ENCODE measurements around the gene GPS1. TPM values are rescaled to one million over a fixed set of nuclear protein-coding genes. Genes with fewer than 3 reads are reported as not detected.

Gene GPS1
- total RNA-seq, 1 donor, result 93.7 TPM

- Histone ChIP-seq H3K4me1 (ENCODE audit: insufficient read depth, low read length) (peaks cover under 1% of the 10 kb centered on the region), H2AFZ (ENCODE audit: low read length) (no peak overlapping the region), H3K27me3 (ENCODE audit: insufficient read depth, low read length) (no peaks in the 10 kb centered on the region), H3K27ac (ENCODE audit: low read depth, low read length) (no peak overlapping the region), H3K79me2 (ENCODE audit: insufficient read depth, low read length) (no peaks in the 10 kb centered on the region), H3K4me3 (ENCODE audit: insufficient read depth, low read length) (no peak overlapping the region), H3K36me3 (ENCODE audit: insufficient read depth, low read length) (no peaks in the 10 kb centered on the region), H3K9me3 (ENCODE audit: low read depth, low read length) (no peaks in the 10 kb centered on the region), H3K4me2 (ENCODE audit: insufficient read depth, low read length) (no peak overlapping the region), H4K20me1 (ENCODE audit: insufficient read depth, low read length) (peaks cover 2% of the 10 kb centered on the region)
- TF ChIP-seq CTCF (IDR thresholded peaks at IDR 0.05; ENCODE audit: extremely low read depth, low read depth, low read length), result no peak
- peak; percentile 87 for DNase-seq (ENCODE audit: insufficient read length, low spot score, missing footprints)
These were observed 38.4 kb upstream of the GPS1 start for GRCh38 chr17:82013341-82013740.

GRCh38 chr17:82013772-82014321 lies 37.9 kb upstream of the GPS1 start:
- Histone ChIP-seq H3K79me2 (ENCODE audit: insufficient read depth, low read length) (no peaks in the 10 kb centered on the region), H3K4me2 (ENCODE audit: insufficient read depth, low read length) (no peak overlapping the region), H3K9me3 (ENCODE audit: low read depth, low read length) (no peaks in the 10 kb centered on the region), H3K36me3 (ENCODE audit: insufficient read depth, low read length) (no peaks in the 10 kb centered on the region), H3K27me3 (ENCODE audit: insufficient read depth, low read length) (no peaks in the 10 kb centered on the region), H3K4me3 (ENCODE audit: insufficient read depth, low read length) (no peak overlapping the region), H3K4me1 (ENCODE audit: insufficient read depth, low read length) (no peaks in the 10 kb centered on the region), H3K27ac (ENCODE audit: low read depth, low read length) (no peak overlapping the region), H4K20me1 (ENCODE audit: insufficient read depth, low read length) (peaks cover 5% of the 10 kb centered on the region), H2AFZ (ENCODE audit: low read length) (no peak overlapping the region)
- peak; percentile 91 for DNase-seq (ENCODE audit: insufficient read length, low spot score, missing footprints)
- no peak for TF ChIP-seq CTCF (IDR thresholded peaks at IDR 0.05; ENCODE audit: extremely low read depth, low read depth, low read length)

- no peaks in the 10 kb centered on the region for H3K4me1 ChIP-seq (ENCODE audit: insufficient read depth, low read length)
- DNase-seq (ENCODE audit: insufficient read length, low spot score, missing footprints), result peak; percentile 86
- peaks cover 4% of the 10 kb centered on the region for H4K20me1 ChIP-seq (ENCODE audit: insufficient read depth, low read length)
- H3K4me2 ChIP-seq (ENCODE audit: insufficient read depth, low read length), result no peak overlapping the region
- no peak for TF ChIP-seq CTCF (IDR thresholded peaks at IDR 0.05; ENCODE audit: extremely low read depth, low read depth, low read length)
- no peaks in the 10 kb centered on the region for H3K27me3 ChIP-seq (ENCODE audit: insufficient read depth, low read length)
- no peaks in the 10 kb centered on the region for H3K79me2 ChIP-seq (ENCODE audit: insufficient read depth, low read length)
- H3K9me3 ChIP-seq (ENCODE audit: low read depth, low read length), result no peaks in the 10 kb centered on the region
- no peak overlapping the region for H3K27ac ChIP-seq (ENCODE audit: low read depth, low read length)
- H3K4me3 ChIP-seq (ENCODE audit: insufficient read depth, low read length), result no peak overlapping the region
- H3K36me3 ChIP-seq (ENCODE audit: insufficient read depth, low read length), result no peaks in the 10 kb centered on the region
- no peak overlapping the region for H2AFZ ChIP-seq (ENCODE audit: low read length)
These were observed 37.3 kb upstream of the GPS1 start for GRCh38 chr17:82014432-82014831.

DNA sequence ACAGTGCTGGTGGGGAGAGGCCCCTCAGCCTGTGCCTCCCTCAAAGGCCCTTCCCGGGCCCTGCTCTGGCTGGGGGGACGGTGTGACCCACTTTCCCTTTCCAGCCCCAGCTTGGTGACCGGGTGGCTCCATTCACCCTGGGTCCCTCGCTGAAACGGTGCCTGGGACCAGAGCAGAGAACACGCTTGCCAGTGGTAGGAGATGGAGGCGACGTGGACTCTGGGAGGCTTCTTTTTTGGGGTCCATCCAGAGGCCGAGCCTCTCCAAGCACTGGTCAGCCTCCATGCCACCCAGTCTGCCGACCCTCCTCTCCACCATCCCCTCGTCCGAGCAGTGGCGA lies 36.8 kb upstream of the GPS1 start:
- H3K79me2 ChIP-seq (ENCODE audit: insufficient read depth, low read length), result no peaks in the 10 kb centered on the region
- no peak overlapping the region for H3K4me2 ChIP-seq (ENCODE audit: insufficient read depth, low read length)
- peak; percentile 91 for DNase-seq (ENCODE audit: insufficient read length, low spot score, missing footprints)
- no peaks in the 10 kb centered on the region for H3K27me3 ChIP-seq (ENCODE audit: insufficient read depth, low read length)
- no peak overlapping the region for H3K4me3 ChIP-seq (ENCODE audit: insufficient read depth, low read length)
- TF ChIP-seq CTCF (IDR thresholded peaks at IDR 0.05; ENCODE audit: extremely low read depth, low read depth, low read length), result no peak
- H3K9me3 ChIP-seq (ENCODE audit: low read depth, low read length), result no peaks in the 10 kb centered on the region
- H3K27ac ChIP-seq (ENCODE audit: low read depth, low read length), result no peak overlapping the region
- no peak overlapping the region for H2AFZ ChIP-seq (ENCODE audit: low read length)
- peaks cover 4% of the 10 kb centered on the region for H4K20me1 ChIP-seq (ENCODE audit: insufficient read depth, low read length)
- H3K36me3 ChIP-seq (ENCODE audit: insufficient read depth, low read length), result no peaks in the 10 kb centered on the region
- no peaks in the 10 kb centered on the region for H3K4me1 ChIP-seq (ENCODE audit: insufficient read depth, low read length)

All from osteoblast (primary cell).